Thoracic aorta (tissue), 2 donors: Measurements from ENCODE around the gene USH2A. TPM values are rescaled to one million over a fixed set of nuclear protein-coding genes. Genes with fewer than 3 reads are reported as not detected.

ENCODE experiments used
- ATAC-seq: fragments of 150-250 bp; one replicate; pipeline ENCODE4 v1.8.0; 2017; ENCODE audit warnings: low read depth; ENCODE audit not compliant: insufficient number of reproducible peaks, low FRiP score
- DNase-seq: peaks from one replicate; pipeline ENCODE4 v3.0.0-alpha.2; 2020; ENCODE audit warnings: low spot score
- H3K27ac ChIP-seq, 2 donors: fragments of 200-600 bp; sonication (generic); 1 replicate in 1 of 2; 2 replicates in 1 of 2; pipeline ENCODE4 v1.5.1; 2016; ENCODE audit warnings: mild to moderate bottlenecking in 2 of 2, moderate library complexity in 2 of 2
- H3K27me3 ChIP-seq: fragments of 200-600 bp; sonication (generic); replicated peaks from 2 replicates; pipeline ENCODE4 v1.6.0; 2016; ENCODE audit warnings: mild to moderate bottlenecking; ENCODE audit not compliant: insufficient read depth
- H3K36me3 ChIP-seq: fragments of 200-600 bp; sonication (generic); one replicate; pipeline ENCODE4 v1.5.1; 2016
- H3K4me1 ChIP-seq, 2 donors: fragments of 200-600 bp; sonication (generic); 1 replicate in 1 of 2; 2 replicates in 1 of 2; pipeline versions ENCODE4 v1.5.1 to v1.6.0; 2016; ENCODE audit warnings: low read depth in 2 of 2, mild to moderate bottlenecking in 1 of 2; ENCODE audit not compliant: control insufficient read depth in 1 of 2
- H3K4me3 ChIP-seq: fragments of 200-600 bp; sonication (generic); 2 replicates; pipeline ENCODE4 v1.5.1; 2016; ENCODE audit warnings: mild to moderate bottlenecking
- H3K9me3 ChIP-seq: fragments of 200-600 bp; sonication (generic); 2 replicates; pipeline ENCODE4 v1.5.1; 2016
- total RNA-seq, 2 donors: library from RNA; depleted of rRNA; stranded (reverse); fragments of >200 nt; gene quantifications; one replicate each; pipeline versions ENCODE4 v1.1.0 to v1.2.3, GENCODE V29; 2016
- TF ChIP-seq, protein P1 (sequence below): fragments of 200-600 bp; sonication (generic); IDR thresholded peaks from one replicate; pipeline ENCODE4 v1.5.1; 2019; ENCODE audit warnings: antibody characterized with exemption

The USH2A gene
- total RNA-seq, 2 donors from 2014 or later: not detected

GRCh38 chr1:215661033-215661432, 762.2 kb downstream of the USH2A start:
- no peak overlapping the region for H3K4me3 ChIP-seq
- H3K27ac ChIP-seq: no peak overlapping the region
- no peaks in the 10 kb centered on the region for H3K36me3 ChIP-seq
- TF ChIP-seq, protein P1, sequence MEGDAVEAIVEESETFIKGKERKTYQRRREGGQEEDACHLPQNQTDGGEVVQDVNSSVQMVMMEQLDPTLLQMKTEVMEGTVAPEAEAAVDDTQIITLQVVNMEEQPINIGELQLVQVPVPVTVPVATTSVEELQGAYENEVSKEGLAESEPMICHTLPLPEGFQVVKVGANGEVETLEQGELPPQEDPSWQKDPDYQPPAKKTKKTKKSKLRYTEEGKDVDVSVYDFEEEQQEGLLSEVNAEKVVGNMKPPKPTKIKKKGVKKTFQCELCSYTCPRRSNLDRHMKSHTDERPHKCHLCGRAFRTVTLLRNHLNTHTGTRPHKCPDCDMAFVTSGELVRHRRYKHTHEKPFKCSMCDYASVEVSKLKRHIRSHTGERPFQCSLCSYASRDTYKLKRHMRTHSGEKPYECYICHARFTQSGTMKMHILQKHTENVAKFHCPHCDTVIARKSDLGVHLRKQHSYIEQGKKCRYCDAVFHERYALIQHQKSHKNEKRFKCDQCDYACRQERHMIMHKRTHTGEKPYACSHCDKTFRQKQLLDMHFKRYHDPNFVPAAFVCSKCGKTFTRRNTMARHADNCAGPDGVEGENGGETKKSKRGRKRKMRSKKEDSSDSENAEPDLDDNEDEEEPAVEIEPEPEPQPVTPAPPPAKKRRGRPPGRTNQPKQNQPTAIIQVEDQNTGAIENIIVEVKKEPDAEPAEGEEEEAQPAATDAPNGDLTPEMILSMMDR: no peak
- ATAC-seq (no peak), DNase-seq (no peak)
- H3K27me3 ChIP-seq: no peaks in the 10 kb centered on the region
- H3K4me1 ChIP-seq: no peaks in the 10 kb centered on the region
- H3K9me3 ChIP-seq: no peaks in the 10 kb centered on the region

GRCh38 chr1:215660259-215660658, 763.0 kb downstream of the USH2A start:
- no peak overlapping the region for H3K4me3 ChIP-seq
- H3K27me3 ChIP-seq: no peaks in the 10 kb centered on the region
- TF ChIP-seq, protein P1: no peak
- no peak overlapping the region for H3K27ac ChIP-seq
- no peaks in the 10 kb centered on the region for H3K4me1 ChIP-seq
- no peaks in the 10 kb centered on the region for H3K36me3 ChIP-seq
- no peak for DNase-seq
- ATAC-seq: no peak
- no peaks in the 10 kb centered on the region for H3K9me3 ChIP-seq

- ATAC-seq (no peak), DNase-seq (no peak)
- TF ChIP-seq, protein P1: no peak
Measured at GRCh38 chr1:215657047-215657446, 766.2 kb downstream of the USH2A start.

GRCh38 chr1:215652371-215652770, 770.9 kb downstream of the USH2A start:
- DNase-seq (no peak), ATAC-seq (no peak)
- no peaks in the 10 kb centered on the region for H3K27me3 ChIP-seq
- no peak overlapping the region for H3K27ac ChIP-seq
- H3K36me3 ChIP-seq: no peaks in the 10 kb centered on the region
- no peaks in the 10 kb centered on the region for H3K4me1 ChIP-seq
- no peaks in the 10 kb centered on the region for H3K9me3 ChIP-seq
- H3K4me3 ChIP-seq: no peak overlapping the region
- TF ChIP-seq, protein P1: no peak

More at GRCh38 chr1:215657047-215657446, 766.2 kb downstream of the USH2A start:
- Histone ChIP-seq H3K27ac (no peak overlapping the region), H3K9me3 (no peaks in the 10 kb centered on the region), H3K4me1 (no peaks in the 10 kb centered on the region), H3K4me3 (no peak overlapping the region), H3K36me3 (no peaks in the 10 kb centered on the region), H3K27me3 (no peaks in the 10 kb centered on the region)

GRCh38 chr1:215651867-215652266, 771.4 kb downstream of the USH2A start:
- no peak for ATAC-seq
- H3K36me3 ChIP-seq: no peaks in the 10 kb centered on the region
- no peak overlapping the region for H3K27ac ChIP-seq
- H3K27me3 ChIP-seq: no peaks in the 10 kb centered on the region
- no peak for DNase-seq
- H3K4me1 ChIP-seq: no peaks in the 10 kb centered on the region
- TF ChIP-seq, protein P1: no peak
- H3K4me3 ChIP-seq: no peak overlapping the region
- no peaks in the 10 kb centered on the region for H3K9me3 ChIP-seq
